B cell (primary cell): ENCODE measurements around the gene ELAVL4.

ENCODE experiments used
- EZH2 ChIP-seq: IDR thresholded peaks from 2 replicates; pipeline ENCODE4 v1.6.1; 2012; ENCODE audit warnings: borderline replicate concordance, low read depth, mild to moderate bottlenecking, moderate library complexity, low read length; ENCODE audit not compliant: insufficient read depth, poor library complexity, severe bottlenecking
- TF ChIP-seq, protein P1 (sequence below): fragments of 200-600 bp; IDR thresholded peaks from one replicate; pipeline ENCODE4 v1.8.0; 2022; ENCODE audit warnings: antibody characterized with exemption, mild to moderate bottlenecking

DNA sequence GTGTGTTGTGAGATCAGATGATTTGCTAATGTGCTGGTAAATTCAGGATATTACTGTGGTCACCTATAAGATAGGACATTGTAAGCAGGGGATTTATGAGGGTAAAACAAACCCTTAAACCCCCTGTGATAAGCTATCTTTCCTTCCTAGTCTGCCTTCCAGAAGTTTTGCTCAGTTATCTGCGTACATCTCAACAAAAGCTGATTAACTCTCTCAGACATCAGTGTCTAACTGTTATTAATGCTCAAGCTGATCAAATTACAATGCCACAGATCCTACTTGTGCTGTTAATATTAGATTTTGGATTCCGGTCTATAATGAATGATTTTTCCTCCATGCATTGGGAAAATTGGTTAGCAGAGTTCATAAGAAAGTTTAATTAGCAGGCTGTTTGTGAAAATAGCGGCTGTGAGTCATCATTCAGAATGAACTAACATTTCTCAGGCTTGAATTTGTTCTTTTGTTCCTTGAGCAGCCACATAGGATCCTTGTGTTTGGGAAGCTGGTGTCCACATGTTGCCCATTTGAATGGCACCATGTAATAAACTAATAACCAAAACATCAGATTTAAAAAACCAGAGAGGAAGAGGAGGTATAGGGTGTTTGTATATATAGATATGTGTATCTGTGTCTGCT is 48.7 kb downstream of the ELAVL4 start:
- TF ChIP-seq, protein P1, sequence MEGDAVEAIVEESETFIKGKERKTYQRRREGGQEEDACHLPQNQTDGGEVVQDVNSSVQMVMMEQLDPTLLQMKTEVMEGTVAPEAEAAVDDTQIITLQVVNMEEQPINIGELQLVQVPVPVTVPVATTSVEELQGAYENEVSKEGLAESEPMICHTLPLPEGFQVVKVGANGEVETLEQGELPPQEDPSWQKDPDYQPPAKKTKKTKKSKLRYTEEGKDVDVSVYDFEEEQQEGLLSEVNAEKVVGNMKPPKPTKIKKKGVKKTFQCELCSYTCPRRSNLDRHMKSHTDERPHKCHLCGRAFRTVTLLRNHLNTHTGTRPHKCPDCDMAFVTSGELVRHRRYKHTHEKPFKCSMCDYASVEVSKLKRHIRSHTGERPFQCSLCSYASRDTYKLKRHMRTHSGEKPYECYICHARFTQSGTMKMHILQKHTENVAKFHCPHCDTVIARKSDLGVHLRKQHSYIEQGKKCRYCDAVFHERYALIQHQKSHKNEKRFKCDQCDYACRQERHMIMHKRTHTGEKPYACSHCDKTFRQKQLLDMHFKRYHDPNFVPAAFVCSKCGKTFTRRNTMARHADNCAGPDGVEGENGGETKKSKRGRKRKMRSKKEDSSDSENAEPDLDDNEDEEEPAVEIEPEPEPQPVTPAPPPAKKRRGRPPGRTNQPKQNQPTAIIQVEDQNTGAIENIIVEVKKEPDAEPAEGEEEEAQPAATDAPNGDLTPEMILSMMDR, result no peak
- TF ChIP-seq EZH2, result no peak
